ENCODE data around the gene GLIS2.

Gene GLIS2

GRCh38 chr16:4385789-4386450 lies 70.1 kb downstream of the GLIS2 start:
- DNase-seq, result no peak

- no peak for DNase-seq
Measured at GRCh38 chr16:4386451-4386805, 70.6 kb downstream of the GLIS2 start.

DNA sequence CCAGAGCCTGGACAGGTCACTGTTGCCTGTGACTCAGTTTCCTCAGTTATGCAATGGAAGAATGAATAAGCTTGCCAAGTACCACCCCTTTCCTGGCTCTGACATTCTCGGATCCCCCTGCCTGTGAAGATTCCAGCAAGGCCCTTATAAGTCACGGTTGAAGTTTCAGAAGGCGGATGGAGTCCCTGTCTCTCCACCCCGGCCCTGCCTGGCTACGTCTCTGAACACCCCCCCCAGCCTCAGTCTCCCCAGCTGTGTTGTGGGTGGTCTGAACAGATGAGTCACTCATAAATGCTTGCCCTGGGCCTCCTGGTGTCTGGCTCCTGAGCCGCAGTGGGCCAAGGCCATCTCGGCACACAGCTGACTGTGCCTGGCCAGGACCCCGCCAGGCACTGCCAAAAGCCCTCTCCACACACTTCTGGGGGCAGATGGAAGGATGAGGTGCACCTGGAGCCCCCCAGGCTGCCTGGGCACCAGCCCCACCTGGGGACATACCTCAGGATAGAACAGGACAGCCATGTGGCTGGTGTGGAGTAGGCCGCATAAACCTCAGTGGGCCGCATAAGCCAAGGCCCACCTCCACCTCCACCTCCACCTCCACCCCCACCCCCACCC lies 71.2 kb downstream of the GLIS2 start:
- no peak for DNase-seq

GRCh38 chr16:4387781-4388180 lies 71.9 kb downstream of the GLIS2 start:
- no peak for DNase-seq

GRCh38 chr16:4388271-4389021 lies 72.6 kb downstream of the GLIS2 start:
- no peak for DNase-seq
